Measurements from ENCODE around the gene CTDSPL.
"Not testable (repeated sequence)": the region's sequence is repeated elsewhere in the genome, so short reads cannot be mapped to it uniquely, and the experiment has no call there.

CTDSPL gene, protein sequence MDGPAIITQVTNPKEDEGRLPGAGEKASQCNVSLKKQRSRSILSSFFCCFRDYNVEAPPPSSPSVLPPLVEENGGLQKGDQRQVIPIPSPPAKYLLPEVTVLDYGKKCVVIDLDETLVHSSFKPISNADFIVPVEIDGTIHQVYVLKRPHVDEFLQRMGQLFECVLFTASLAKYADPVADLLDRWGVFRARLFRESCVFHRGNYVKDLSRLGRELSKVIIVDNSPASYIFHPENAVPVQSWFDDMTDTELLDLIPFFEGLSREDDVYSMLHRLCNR

DNA sequence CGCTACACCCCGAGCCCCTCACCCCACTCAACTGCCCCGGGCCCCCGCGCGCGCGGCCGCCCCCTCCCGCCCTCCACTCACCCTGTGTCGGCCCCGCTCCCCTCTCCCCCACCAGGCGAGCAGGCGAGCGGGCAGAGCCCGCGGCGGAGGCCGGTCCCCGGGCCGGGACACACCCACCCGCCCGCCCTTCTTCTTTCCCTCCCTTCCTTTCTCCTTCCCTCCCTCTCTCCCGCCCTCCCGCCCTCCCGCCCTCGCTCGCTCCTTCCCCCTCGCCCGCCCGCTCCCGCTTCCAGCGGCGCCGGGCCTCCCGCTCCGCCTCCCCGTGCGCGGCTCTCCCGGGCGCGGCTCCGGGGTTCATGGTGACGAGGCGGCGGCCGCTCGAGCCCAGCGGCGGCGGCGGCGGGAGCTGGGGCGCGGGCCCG lies at the start of gene CTDSPL:
TSS of gene CTDSPL (plus strand) at position 261 of the 422 bp plus-strand sequence. CDS start 320 bp downstream, outside the sequence.
- DNase-seq, result peak; percentile 20

- no peak for DNase-seq
Measured at GRCh38 chr3:37812499-37812896, 49.2 kb upstream of the CTDSPL start.

DNA sequence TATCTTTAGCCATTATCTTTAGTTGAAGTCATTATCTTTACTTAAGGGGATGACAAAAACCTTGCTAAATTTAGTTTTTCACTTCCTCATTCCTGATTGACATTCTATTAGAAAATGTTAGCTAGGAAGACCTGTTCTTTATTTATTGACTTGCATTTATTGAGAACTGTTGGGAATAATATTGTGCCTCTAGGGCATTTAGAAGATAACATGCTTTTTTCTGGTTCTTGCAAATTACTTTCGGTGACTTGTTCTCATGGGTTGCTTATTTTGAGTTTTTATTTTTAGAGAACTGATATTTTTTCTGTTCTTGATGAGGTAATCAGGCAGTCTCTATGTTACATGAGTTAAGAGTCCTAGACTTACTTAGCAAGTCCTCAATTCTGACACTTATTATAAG lies 48.3 kb upstream of the CTDSPL start:
- DNase-seq, result peak; percentile 78

- DNase-seq, result peak; percentile 36
Measured at GRCh38 chr3:37814547-37814946, 47.1 kb upstream of the CTDSPL start.

DNA sequence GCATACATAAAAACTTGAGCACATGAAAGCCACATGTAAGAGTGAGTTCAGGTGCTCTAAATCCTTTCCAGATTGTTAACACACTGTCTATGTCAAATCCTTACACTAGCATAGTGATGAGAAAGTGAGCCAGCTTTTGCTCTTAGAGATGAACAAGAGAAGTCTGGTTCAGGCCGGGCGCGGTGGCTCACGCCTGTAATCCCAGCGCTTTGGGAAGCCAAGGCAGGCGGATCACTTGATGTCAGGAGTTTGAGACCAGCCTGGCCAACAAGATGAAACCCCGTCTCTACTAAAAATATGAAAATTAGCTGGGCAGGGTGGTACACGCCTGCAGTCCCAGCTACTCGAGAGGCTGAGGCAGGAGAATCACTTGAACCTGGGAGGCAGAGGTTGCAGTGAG lies 46.5 kb upstream of the CTDSPL start:
- DNase-seq, result not testable (repeated sequence)

- no peak for DNase-seq
Measured at GRCh38 chr3:37816271-37816670, 45.4 kb upstream of the CTDSPL start.

DNA sequence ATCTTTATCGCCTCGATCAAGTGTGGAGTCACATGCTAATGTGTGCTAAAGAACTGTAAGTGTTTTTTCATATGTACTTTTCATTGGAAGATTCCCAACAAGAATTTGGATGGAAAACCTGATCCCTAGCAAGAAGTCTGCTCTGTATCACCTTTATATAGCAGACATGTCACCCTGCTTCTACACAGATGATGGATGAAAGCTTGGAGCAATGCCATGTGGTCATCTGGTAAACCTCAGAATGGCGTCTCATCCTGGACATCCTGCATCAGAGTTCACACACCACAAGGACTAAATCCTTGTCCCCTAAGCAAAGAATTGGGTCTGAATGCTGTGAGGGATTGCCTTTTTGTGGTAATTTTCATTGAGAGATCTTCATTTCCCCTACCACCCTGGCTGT lies 42.1 kb upstream of the CTDSPL start:
- no peak for DNase-seq

- DNase-seq, result no peak
Measured at GRCh38 chr3:37820286-37820685, 41.4 kb upstream of the CTDSPL start.

GRCh38 chr3:37823189-37823588 lies 38.5 kb upstream of the CTDSPL start:
- no peak for DNase-seq

- no peak for DNase-seq
Measured at GRCh38 chr3:37824090-37824953, 37.4 kb upstream of the CTDSPL start.

DNA sequence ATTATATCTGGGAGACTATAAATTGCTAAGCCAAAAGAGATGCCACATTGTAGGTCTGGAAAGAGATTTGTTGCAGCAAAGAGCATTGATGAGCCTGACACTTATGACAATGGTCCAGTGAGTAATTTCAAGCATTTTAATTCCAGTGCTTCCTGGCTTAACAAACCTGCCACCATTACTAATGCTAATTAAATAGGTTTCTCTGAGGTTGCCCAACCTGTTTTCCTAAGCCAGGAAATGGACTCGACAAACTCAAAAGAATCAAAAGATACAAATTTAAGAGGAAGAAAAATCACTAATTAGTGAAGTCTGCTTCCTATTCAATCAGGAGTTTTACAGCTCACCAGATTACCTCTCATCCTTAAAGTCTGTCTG lies 36.7 kb upstream of the CTDSPL start:
- DNase-seq, result no peak

GRCh38 chr3:37825744-37826400 lies 35.8 kb upstream of the CTDSPL start:
- DNase-seq, result no peak

GRCh38 chr3:37826502-37826901 lies 35.2 kb upstream of the CTDSPL start:
- DNase-seq, result no peak

GRCh38 chr3:37826933-37827332 lies 34.7 kb upstream of the CTDSPL start:
- no peak for DNase-seq

DNA sequence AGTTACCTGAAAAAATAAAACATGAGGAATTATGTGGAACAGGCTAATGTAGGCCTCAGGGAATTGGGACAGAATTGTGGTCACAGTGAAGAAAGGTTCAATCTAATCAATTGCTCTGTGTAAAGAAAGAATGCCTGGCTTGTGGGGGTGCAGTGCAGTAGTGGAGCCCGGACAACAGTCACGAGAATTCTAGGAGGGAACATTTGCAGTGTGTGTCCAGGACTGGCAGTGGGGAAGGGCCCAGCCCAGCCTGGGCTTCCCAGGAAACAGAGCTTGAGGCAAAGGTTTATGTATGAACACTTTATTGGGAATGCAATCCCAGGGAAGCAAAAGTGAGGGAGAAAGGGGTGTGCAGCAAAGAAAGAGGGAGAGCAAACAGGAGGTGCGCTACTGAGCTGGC lies 29.2 kb upstream of the CTDSPL start:
- no peak for DNase-seq

- DNase-seq, result no peak
Measured at GRCh38 chr3:37833302-37834186, 28.1 kb upstream of the CTDSPL start.

GRCh38 chr3:37836589-37836988 lies 25.1 kb upstream of the CTDSPL start:
- DNase-seq, result no peak

DNA sequence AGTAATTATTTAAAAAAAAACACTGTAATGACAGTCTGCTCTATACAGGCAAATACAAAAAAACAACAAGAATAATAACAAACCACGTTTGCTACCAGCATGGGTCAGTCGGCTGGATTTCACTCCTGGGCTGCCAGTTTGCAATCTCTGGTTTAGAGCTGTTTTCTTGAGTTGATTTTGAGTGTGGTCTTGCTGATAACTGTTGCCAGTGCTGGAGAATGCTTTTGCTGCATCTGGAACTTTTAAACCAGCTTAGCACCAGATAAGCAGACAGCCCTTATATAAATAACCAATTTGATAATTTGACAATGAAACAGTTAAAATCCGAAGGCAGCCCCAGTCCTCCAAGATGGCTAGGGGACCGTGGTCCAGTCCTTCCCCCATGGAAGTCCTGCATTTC lies 14.0 kb upstream of the CTDSPL start:
- no peak for DNase-seq

GRCh38 chr3:37849146-37849923 lies 12.3 kb upstream of the CTDSPL start:
- DNase-seq, result no peak

DNA sequence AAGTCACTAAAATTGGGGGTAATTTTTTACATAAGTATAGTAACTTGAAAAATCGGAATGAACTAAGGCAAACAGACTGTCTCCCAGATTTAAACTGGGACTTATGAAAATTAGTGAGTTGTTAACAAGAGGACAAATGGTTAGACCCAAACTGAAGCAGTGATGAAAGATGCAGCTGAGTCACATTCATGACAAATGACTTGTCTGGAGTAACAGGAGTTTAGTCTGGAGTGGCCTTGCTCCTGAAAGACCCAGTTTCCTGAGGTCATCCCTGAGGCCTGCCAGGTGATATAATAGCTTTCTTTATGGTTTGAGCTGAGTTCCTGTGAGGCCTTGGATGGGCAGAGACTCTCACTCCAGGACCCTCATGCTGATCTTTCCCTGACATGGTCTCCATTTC lies 9.6 kb upstream of the CTDSPL start:
- peak; percentile 44 for DNase-seq

- no peak for DNase-seq
Measured at GRCh38 chr3:37852771-37853170, 8.9 kb upstream of the CTDSPL start.
